Epithelial cell of umbilical artery (primary cell): Measurements from ENCODE around the gene ARL2. TPM values are rescaled to one million over a fixed set of nuclear protein-coding genes. Genes with fewer than 3 reads are reported as not detected.

Source experiments
- total RNA-seq: library from RNA; depleted of rRNA; stranded (reverse); fragments of >200 nt; gene quantifications from 2 replicates; pipeline ENCODE4 v1.2.3, GENCODE V29; 2014

The ARL2 gene
- total RNA-seq: 113 and 137 TPM in 2 replicates

DNA sequence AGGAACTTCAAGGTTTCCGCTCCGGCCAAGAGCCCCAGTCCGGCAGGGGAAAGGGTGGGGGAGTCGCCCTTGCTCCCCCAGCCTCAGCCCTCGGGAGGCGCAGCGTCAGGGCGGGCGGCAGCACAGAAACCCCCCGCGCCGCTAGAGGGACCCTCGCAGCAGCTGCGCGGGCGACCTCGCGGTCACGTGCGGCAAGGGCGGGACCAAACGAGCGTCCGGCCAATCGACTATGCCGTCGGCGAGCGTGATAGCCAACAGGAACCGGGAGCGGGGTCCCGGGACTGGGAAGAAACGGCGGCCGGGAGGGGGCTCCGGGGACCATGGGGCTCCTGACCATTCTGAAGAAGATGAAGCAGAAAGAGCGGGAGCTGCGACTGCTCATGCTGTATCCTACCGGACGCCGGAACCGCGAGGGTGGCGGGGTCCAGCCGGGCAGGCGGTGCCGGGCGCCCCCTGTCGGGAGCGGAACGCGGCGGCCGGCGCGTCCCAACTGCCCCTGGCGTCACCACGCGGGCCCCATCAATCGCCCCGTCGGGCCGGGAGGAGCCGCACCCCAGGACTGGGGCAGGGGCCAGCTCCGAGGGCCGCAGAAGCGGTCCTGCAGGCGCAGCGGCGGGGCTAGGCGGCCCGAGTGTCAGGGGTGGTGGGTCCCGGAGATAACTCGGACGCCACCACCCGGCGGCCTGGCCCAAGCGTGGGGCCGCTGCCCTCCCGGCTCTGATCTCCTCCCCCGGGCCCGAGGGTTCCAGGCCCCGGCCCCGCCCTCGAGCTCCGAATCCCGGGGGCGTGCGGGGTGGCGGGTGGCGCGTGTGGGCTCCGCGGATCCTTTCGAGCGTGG, at the start of gene ARL2:
ARL2 (plus strand) TSS at position 273 of the 838 bp plus-strand sequence; CDS start at position 321, 48 bp downstream.

DNA sequence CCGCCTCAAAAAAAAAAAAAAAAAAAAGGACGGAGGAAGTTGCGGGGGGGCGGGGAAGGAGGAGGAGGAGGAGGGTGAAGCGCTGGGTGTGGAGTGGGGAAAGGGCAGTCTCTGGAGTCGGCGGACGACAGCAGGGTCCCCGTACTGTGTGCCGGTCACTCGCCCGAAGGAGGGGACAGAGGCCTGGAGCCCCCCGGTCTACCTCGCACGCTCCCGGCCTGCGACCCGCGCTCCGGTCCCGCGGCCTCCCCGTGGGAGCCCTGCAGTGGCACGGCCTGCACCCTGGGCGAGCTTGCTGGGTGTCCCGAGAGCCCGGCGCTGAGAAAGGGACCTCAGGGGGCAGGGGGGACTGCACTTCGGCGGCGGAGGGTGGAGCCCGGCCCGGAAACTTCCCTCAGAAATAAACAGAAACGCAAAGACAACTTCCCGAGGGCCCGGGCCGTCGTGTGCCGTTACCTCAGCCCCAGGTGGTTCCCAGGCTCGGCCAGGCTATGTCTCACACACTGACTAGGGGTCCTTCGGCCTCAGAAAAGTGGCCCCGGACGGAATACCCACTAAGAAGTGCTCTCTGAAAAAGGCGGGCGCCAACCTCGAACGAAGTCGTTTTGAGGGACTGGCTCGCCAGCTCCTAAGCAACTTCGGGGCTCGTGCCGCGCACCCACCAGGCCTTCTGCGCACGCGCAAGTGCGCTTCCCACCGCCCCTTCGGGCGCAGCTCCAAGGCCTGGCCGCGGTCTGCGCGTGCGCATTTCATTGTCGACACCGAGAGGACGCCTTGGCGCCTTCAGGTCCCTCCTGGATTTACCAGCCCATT, 42.3 kb upstream of the ARL2 start, which contains the start of gene MAJIN:
MAJIN (minus strand) TSS at position 688 of the 813 bp plus-strand sequence. CDS start 12,703 bp downstream, outside the sequence.

DNA sequence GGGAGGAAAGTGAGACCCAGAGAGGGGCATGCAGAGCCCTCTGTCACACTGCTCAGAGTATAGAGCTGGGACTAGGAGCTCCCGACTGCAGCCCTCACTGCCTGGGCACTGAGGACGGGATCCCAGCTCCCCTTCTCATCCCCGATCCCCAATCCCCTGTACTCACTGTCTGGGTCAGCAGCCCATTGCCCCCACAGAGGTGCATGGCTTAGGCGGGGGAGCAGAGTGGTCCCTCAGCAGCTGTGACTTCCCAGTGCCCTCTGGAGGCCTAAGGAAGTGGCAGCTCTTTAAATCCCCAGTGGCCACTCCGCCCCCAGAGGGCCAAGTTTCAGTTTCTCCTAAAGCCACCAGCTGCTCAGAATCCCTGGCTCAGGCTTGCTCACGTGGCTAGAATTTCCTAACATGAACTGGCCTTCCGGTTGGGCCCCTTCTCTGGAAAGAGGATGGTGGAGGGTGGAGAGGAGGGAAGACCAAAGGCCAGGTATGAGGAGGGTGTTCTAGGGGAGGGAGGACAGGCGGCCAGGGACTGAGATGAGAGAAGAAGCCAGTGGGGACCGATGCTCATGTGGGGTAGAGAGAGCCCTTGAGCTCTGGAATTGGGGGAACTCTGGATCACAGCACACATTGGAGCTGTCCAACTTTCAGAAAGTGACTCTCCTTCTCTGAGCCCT, 17.1 kb upstream of the ARL2 start, which contains the start of gene BATF2:
BATF2 (minus strand) TSS at position 262 of the 671 bp plus-strand sequence; CDS start at position 205, 57 bp downstream.

DNA sequence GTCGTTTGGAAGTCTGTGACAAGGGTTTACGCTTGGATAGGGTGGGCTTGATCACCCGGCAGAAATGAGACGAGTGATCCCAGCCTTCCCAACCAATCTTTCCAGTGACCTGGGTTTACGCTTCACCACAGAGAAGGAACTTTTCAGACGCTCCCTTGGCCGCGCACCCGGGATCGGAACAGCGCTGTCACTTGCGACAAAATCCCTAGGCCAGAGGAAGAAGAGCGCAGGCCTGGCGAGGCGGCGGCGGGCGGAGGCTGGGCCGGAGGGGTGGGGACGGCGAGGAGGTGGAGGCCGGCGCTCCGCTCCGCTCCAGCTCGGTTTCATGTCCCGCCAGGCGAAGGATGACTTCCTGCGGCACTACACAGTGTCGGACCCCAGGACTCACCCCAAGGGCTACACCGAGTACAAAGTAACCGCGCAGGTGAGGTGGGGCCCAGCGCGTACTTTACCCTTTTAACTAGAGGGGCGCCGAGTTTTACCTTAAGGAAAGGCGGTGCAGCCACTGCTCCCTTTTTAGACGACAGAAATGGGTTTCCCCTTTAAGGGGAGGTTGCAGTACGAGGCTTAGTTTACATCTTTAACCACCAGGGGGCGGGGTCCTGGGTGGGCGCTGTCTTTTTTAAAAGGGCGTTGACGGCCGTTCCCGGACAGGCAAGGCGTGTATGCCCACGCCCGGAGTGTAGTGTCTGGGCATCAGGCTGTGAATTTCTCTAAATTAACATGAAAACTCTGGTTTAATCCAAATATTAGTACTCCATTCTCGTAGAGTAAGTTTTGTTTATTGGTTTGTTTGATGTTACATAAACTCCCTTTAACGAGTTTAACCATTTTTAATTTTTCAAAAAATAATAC, 13.5 kb downstream of the ARL2 start, which contains the start of gene SNX15:
SNX15 (plus strand) TSS at position 227 of the 855 bp plus-strand sequence; CDS start at position 326, 99 bp downstream.

DNA sequence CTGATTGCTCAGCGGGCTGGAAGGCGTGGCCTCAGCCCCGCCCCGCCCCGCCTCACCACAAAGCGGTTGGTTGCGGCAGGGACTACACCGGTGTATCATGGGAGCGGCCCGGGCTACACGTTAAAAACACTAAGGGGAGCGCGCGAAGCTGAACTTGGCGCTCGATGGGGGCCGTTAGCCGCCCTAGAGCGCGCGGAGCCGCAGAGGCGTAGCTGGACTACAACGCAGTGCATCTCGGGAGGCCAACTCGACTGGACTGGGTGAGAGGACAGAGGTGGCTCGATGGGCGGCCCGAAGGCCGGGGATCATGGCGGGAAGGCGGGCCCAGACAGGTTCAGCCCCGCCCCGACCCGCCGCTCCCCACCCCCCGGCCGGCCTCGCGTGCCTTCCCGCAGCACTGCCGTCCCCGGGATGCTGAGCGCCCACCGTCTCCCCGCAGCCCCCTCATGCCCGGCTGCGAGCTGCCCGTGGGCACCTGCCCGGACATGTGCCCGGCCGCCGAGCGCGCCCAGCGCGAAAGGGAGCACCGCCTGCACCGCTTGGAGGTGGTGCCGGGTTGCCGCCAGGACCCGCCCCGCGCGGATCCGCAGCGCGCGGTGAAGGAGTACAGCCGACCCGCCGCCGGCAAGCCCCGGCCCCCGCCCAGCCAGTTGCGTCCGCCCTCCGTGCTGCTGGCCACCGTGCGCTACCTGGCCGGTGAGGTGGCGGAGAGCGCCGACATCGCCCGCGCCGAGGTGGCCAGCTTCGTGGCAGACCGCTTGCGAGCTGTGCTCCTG, 27.1 kb downstream of the ARL2 start, which contains the start of gene SAC3D1:
SAC3D1 (plus strand) TSS at position 364 of the 776 bp plus-strand sequence; CDS start at position 447, 83 bp downstream.

DNA sequence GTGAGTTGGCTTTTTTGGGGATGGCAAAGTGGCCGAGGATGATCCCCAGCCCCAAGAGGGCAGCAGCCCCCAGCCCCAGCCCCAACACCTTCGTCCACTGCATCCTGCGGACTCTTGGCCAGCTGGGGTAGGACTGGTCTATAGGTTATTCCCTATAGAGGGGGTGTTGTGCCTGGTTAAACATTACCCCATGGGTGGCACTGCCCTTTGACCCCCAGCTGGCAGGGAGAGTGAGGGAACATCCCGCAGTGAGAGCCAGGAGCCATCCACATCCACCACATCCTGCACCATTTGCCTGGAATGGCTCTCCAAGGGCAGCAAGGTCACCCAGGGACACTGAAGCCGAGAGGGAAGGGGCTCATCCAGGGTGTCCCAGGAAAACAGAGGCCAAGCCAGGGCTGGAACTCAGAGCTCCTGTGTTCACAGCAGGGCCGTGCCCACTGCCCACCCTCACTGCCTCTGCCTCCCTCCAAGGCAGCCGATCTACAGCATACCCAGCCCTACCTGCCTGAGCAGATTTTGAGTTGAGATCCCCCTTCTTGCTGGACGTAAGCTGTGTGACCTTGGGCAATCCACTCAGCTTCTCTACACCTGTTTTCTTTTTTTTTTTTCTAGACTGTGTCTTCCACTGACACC, 44.6 kb downstream of the ARL2 start, which contains the start of gene NAALADL1:
NAALADL1 (minus strand) TSS at position 135 of the 636 bp plus-strand sequence; CDS start at position 103, 32 bp downstream.

Other genes with a start within 250 kb of the ARL2 start
- 65.6 and 72.6 TPM in 2 replicates for gene SF1, start 235.6 kb upstream of the ARL2 start, total RNA-seq
- 37.7 and 44.1 TPM in 2 replicates for gene MAP4K2, start 210.9 kb upstream of the ARL2 start, total RNA-seq
- gene MEN1, start 203.6 kb upstream of the ARL2 start, total RNA-seq: 13.0 and 13.1 TPM in 2 replicates
- 0.15 and 0.32 TPM in 2 replicates for gene CDC42BPG, start 169.5 kb upstream of the ARL2 start, total RNA-seq
- 62.9 and 73.1 TPM in 2 replicates for gene EHD1, start 135.5 kb upstream of the ARL2 start, total RNA-seq
- gene ATG2A, start 97.0 kb upstream of the ARL2 start, total RNA-seq: 7.5 and 11.7 TPM in 2 replicates
- gene PPP2R5B, start 89.5 kb upstream of the ARL2 start, total RNA-seq: 7.8 and 7.9 TPM in 2 replicates
- not detected in 2 replicates for gene GPHA2, start 78.3 kb upstream of the ARL2 start, total RNA-seq
- not detected in 2 replicates for gene MAJIN, start 42.1 kb upstream of the ARL2 start, total RNA-seq
- gene BATF2, start 17.2 kb upstream of the ARL2 start, total RNA-seq: 0.65 and 12.3 TPM in 2 replicates
- 8.1 and 8.5 TPM in 2 replicates for gene SNX15, start 13.3 kb downstream of the ARL2 start, total RNA-seq
- 9.4 and 13.7 TPM in 2 replicates for gene SAC3D1, start 27.1 kb downstream of the ARL2 start, total RNA-seq
- gene NAALADL1, start 44.4 kb downstream of the ARL2 start, total RNA-seq: 5.5 and 9.7 TPM in 2 replicates
- 7.1 and 11.4 TPM in 2 replicates for gene CDCA5, start 69.9 kb downstream of the ARL2 start, total RNA-seq
- gene ZFPL1, start 70.1 kb downstream of the ARL2 start, total RNA-seq: 33.5 and 34.7 TPM in 2 replicates
- 182 and 195 TPM in 2 replicates for gene VPS51, start 82.1 kb downstream of the ARL2 start, total RNA-seq
- gene TM7SF2, start 97.7 kb downstream of the ARL2 start, total RNA-seq: 15.6 and 24.9 TPM in 2 replicates
- 9.0 and 10.1 TPM in 2 replicates for gene ZNHIT2, start 103.5 kb downstream of the ARL2 start, total RNA-seq
- gene FAU, start 108.0 kb downstream of the ARL2 start, total RNA-seq: 318 and 429 TPM in 2 replicates
- 27.6 and 32.4 TPM in 2 replicates for gene MRPL49, start 108.2 kb downstream of the ARL2 start, total RNA-seq
- 10.7 and 12.0 TPM in 2 replicates for gene SYVN1, start 120.4 kb downstream of the ARL2 start, total RNA-seq
- gene SPDYC, start 156.1 kb downstream of the ARL2 start, total RNA-seq: not detected in 2 replicates
- gene CAPN1, start 167.8 kb downstream of the ARL2 start, total RNA-seq: 63.3 and 157 TPM in 2 replicates
- gene POLA2, start 247.8 kb downstream of the ARL2 start, total RNA-seq: 7.6 and 7.8 TPM in 2 replicates